ENCODE results near the gene FAM184B. TPM values are rescaled to one million over a fixed set of nuclear protein-coding genes. Genes with fewer than 3 reads are reported as not detected.

Gene FAM184B
- total RNA-seq, 2 experiments from 2014 or later = not detected

- ChIA-PET CTCF (no interaction called here), POLR2A (interaction anchor here (0.6 kb wide), 1 partner anchor 206 kb away, joined by 5 read pairs; no protein-coding TSS in a partner anchor)
Measured at GRCh38 chr4:17599826-17600225, 181.6 kb downstream of the FAM184B start.

GRCh38 chr4:17597517-17597916 lies 183.9 kb downstream of the FAM184B start:
- ChIA-PET CTCF (interaction anchor here (1.2 kb wide), 1 partner anchor 39 kb away, joined by 3 read pairs; no protein-coding TSS in a partner anchor), POLR2A (no interaction called here)

- POLR2A ChIA-PET = interaction anchor here (1.2 kb wide), 1 partner anchor 56 kb away, joined by 5 read pairs; no protein-coding TSS in a partner anchor
Measured at GRCh38 chr4:17595471-17596005, 185.9 kb downstream of the FAM184B start.

GRCh38 chr4:17589355-17589754 lies 192.1 kb downstream of the FAM184B start:
- CTCF ChIA-PET = no interaction called here
- POLR2A ChIA-PET = no interaction called here

More at GRCh38 chr4:17595471-17596005, 185.9 kb downstream of the FAM184B start:
- CTCF ChIA-PET = no interaction called here

GRCh38 chr4:17587094-17587822 lies 194.2 kb downstream of the FAM184B start:
- ChIA-PET CTCF (interaction anchor here (0.7 kb wide), 1 partner anchor 220 kb away, joined by 3 read pairs; no protein-coding TSS in a partner anchor), POLR2A (interaction anchor here (0.7 kb wide), 1 partner anchor 30 kb away, joined by 4 read pairs; no protein-coding TSS in a partner anchor)

- ChIA-PET POLR2A (interaction anchor here (0.7 kb wide), 1 partner anchor 29 kb away, joined by 3 read pairs; the partner anchor contains the start of gene MED28), CTCF (no interaction called here)
Measured at GRCh38 chr4:17584521-17585213, 196.8 kb downstream of the FAM184B start.

- ChIA-PET CTCF (no interaction called here), POLR2A (no interaction called here)
Measured at GRCh38 chr4:17583941-17584340, 197.5 kb downstream of the FAM184B start.

GRCh38 chr4:17583276-17583675 lies 198.1 kb downstream of the FAM184B start:
- ChIA-PET POLR2A (no interaction called here), CTCF (no interaction called here)

- ChIA-PET POLR2A (no interaction called here), CTCF (no interaction called here)
Measured at GRCh38 chr4:17580969-17581368, 200.5 kb downstream of the FAM184B start.

Other genes starting within 250 kb of the FAM184B start
- gene LAP3, start 204.4 kb downstream of the FAM184B start, total RNA-seq = 10 to 100 TPM; 91.0 to 94.8 TPM
- 10 to 100 TPM; 58.6 to 58.7 TPM for gene MED28, start 167.0 kb downstream of the FAM184B start, total RNA-seq
- gene DCAF16, start 29.1 kb upstream of the FAM184B start, total RNA-seq = 10 to 100 TPM; 32.9 to 35.9 TPM
- gene NCAPG, start 29.4 kb upstream of the FAM184B start, total RNA-seq = 10 to 100 TPM; 51.0 to 55.6 TPM
- gene LCORL, start 240.1 kb upstream of the FAM184B start, total RNA-seq = 1 to 10 TPM; 6.6 to 7.7 TPM